Measurements from ENCODE around the gene RAPGEF3.

The RAPGEF3 gene

DNA sequence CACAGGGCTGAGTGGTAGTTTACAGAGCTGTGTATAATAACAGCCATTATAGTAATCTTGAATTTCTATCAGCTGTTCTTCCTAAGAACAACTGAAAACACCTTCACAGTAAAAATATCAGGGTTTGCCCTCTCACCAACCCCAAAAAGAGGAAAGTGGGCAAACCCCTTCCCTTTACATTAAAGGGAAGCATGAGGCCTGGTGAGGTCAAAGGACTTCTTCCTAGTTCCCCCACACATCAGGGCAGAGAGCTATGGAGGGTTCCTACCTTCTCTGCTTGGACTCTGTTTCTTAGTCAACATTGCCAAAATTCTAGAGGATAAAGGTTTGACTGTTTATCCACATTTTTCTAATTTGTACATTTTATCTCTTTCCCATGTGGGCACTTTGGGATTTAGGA, 48.4 kb downstream of the RAPGEF3 start:
- no peaks in the 10 kb centered on the region for H3K27me3 Mint-ChIP-seq (ENCODE audit: low read depth)
- H3K4me1 Mint-ChIP-seq (ENCODE audit: low read depth), result peaks cover 28% of the 10 kb centered on the region
- H3K4me3 Mint-ChIP-seq, result no peak overlapping the region
- no peak overlapping the region for H3K27ac Mint-ChIP-seq
- no peaks in the 10 kb centered on the region for H3K36me3 Mint-ChIP-seq (ENCODE audit: low read depth)
- no peak for DNase-seq (ENCODE audit: low spot score)
- H3K9me3 Mint-ChIP-seq, result no peaks in the 10 kb centered on the region

DNA sequence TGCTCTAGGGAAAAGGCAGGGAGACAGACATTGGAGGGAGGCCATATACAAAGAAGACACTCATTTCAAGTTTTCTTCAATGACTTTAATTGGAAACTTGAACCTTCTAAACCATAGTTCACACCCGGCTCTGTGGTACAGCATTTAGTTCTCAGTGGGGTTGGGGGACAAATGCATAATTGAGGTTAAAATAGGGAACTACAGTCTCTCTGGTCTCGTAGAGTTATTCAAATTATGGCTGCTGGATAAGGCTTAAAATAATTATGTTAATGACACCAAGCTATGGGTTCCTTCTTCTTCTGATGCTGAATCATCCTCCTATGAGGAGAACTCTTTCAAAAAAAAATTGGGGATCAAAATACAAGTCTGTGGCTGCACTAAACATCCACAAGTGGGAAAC, 49.0 kb downstream of the RAPGEF3 start:
- no peaks in the 10 kb centered on the region for H3K9me3 Mint-ChIP-seq
- no peaks in the 10 kb centered on the region for H3K36me3 Mint-ChIP-seq (ENCODE audit: low read depth)
- peak overlapping the region; percentile 58 for H3K4me3 Mint-ChIP-seq
- DNase-seq (ENCODE audit: low spot score), result no peak
- no peaks in the 10 kb centered on the region for H3K27me3 Mint-ChIP-seq (ENCODE audit: low read depth)
- peaks cover 32% of the 10 kb centered on the region for H3K4me1 Mint-ChIP-seq (ENCODE audit: low read depth)
- H3K27ac Mint-ChIP-seq, result peak overlapping the region; percentile 37

DNA sequence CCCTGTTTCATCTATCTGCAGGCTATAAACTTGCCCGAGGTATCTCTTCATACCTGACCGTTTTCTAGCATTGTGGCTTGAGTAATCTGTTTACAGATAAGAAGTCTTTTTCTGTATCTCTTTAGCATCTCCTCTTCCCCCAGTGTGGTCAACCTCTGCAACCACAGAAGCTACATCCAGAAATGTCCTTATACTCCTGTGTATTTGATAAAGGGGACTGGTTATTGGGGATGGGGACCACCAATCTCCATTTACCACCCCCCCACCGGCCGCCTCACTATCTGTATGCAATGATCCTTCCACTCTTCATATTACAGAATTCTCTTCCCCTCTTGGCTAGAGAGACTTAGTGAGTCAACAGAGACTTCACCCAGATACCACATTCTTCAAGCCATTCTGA, 49.4 kb downstream of the RAPGEF3 start:
- Mint-ChIP-seq H3K36me3 (ENCODE audit: low read depth) (no peaks in the 10 kb centered on the region), H3K4me1 (ENCODE audit: low read depth) (peaks cover 33% of the 10 kb centered on the region), H3K9me3 (no peaks in the 10 kb centered on the region), H3K27ac (peak overlapping the region; percentile 37), H3K27me3 (ENCODE audit: low read depth) (no peaks in the 10 kb centered on the region), H3K4me3 (peak overlapping the region; percentile 58)
- peak; percentile 23 for DNase-seq (ENCODE audit: low spot score)

DNA sequence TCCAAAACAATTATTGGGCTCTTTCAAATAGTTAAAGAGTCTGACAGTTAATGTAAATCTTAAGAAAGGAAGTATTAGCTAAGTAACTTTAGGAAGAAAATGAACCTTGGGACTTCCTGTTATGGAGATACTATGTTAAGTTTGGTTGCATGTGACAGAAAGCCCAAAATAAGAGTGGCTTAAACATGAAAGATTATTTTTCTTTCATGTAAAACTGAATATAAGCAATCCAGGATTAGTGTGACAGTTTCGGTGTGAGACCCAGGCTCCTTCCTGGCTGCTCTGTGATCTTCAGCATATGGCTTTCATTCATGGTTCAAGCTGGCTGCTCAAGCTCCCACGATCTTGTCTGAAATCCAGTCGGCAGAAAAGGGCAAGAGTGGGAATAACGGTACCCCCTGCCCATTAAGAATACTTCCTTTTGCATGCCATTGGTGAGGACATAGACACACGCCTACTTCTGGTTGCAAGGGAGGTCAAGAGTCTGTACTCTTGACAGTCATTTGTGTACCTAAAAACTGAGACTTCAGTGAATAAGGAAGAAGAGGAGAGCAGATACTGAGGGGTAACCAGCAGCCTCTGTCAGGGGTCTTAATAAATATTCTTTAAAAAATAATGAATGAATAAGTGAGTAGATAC, 50.7 kb downstream of the RAPGEF3 start:
- Mint-ChIP-seq H3K36me3 (ENCODE audit: low read depth) (peaks cover 10% of the 10 kb centered on the region), H3K4me3 (peak overlapping the region; percentile 79), H3K27ac (peak overlapping the region; percentile 82), H3K4me1 (ENCODE audit: low read depth) (peaks cover 43% of the 10 kb centered on the region), H3K9me3 (no peaks in the 10 kb centered on the region), H3K27me3 (ENCODE audit: low read depth) (no peaks in the 10 kb centered on the region)
- no peak for DNase-seq (ENCODE audit: low spot score)

DNA sequence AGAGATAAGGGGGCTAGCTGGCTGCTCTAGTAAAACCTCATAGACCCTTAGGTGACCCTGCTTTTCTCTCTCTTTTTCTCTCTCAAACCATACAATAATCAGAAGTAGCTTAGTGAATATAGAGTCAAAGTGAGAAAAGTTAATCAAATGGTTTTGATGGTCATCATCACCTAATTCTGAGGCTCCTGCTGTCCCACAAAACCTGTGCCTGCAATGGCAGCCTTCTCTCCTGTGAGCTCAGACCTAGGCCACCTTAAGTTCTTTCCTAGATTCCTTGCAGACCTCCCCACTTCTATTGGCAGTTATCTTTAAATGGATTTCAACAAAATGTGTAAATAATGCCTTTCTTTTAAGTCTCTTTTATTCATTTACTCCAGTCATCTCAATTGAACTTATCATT, 51.3 kb downstream of the RAPGEF3 start:
- Mint-ChIP-seq H3K9me3 (no peaks in the 10 kb centered on the region), H3K4me3 (peak overlapping the region; percentile 79), H3K4me1 (ENCODE audit: low read depth) (peaks cover 43% of the 10 kb centered on the region), H3K36me3 (ENCODE audit: low read depth) (peaks cover 13% of the 10 kb centered on the region), H3K27ac (peak overlapping the region; percentile 82), H3K27me3 (ENCODE audit: low read depth) (no peaks in the 10 kb centered on the region)
- DNase-seq (ENCODE audit: low spot score), result no peak

DNA sequence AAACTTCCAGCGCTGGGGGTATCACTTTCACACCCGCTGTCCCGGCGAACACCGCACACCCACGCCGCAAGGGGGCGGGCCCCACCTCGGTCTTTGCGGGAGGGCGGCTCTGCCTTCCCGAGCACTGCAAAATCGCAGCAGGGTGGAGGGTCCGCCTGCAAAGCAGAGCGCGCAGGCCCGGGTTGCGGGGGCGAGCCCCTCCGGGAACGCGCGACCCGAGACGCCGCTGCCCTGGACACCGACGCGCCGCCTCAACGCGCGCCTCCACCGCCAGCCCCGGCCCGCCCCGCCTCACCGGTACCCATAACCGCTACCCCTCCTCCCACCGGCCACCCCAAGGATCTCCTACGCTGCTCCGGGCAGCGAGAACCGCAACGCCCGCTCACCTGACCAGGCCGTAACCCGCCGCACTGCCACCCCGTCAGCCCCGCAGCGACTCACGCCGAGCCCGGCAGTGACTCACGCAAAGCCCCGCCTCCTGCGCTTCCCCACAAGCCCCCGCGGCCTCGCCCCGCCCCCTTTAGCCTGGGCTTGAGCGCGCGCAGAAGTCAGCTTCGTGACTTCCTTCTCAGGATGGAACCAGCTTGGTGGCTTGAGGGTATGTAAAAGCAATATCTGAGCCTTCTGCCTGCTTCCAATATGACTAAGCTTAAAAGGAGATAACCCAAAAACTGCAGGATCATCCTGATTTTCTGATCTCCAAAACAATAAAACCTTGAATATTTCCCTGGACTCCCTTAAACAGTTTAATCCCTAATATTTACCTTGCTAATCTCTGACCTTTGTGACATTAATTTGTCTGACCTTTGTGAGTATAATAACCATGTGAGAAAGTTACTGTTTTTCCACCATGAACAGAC, 52.9 kb downstream of the RAPGEF3 start, which contains the start of gene RPAP3:
Gene RPAP3 (minus strand): TSS at position 465 of the 860 bp plus-strand sequence. CDS start 3,190 bp downstream, outside the sequence.
- H3K4me1 Mint-ChIP-seq (ENCODE audit: low read depth), result peaks cover 44% of the 10 kb centered on the region
- H3K4me3 Mint-ChIP-seq, result peak within 1 kb of the TSS; percentile 98
- no peaks in the 10 kb centered on the region for H3K9me3 Mint-ChIP-seq
- H3K36me3 Mint-ChIP-seq (ENCODE audit: low read depth), result peaks cover 20% of the 10 kb centered on the region
- peak; percentile 98 for DNase-seq (ENCODE audit: low spot score)
- peak within 1 kb of the TSS; percentile 99 for H3K27ac Mint-ChIP-seq
- no peaks in the 10 kb centered on the region for H3K27me3 Mint-ChIP-seq (ENCODE audit: low read depth)

DNA sequence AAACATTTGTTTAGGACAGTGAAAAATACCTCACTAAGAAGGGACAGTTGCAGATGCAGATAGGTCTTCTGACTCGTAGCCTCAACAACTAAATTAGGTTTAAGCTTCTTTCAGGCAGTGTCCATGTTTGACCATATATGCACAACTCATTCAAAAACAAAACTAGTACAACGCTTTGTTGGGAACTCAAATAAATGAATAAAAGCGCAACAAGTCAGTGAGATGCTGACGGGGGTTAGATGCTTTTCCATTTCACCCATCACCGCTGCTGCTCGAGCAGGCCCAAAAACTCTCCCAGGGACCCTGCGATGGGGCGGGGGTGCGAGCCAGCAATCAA, 53.5 kb downstream of the RAPGEF3 start:
- H3K9me3 Mint-ChIP-seq, result no peaks in the 10 kb centered on the region

DNA sequence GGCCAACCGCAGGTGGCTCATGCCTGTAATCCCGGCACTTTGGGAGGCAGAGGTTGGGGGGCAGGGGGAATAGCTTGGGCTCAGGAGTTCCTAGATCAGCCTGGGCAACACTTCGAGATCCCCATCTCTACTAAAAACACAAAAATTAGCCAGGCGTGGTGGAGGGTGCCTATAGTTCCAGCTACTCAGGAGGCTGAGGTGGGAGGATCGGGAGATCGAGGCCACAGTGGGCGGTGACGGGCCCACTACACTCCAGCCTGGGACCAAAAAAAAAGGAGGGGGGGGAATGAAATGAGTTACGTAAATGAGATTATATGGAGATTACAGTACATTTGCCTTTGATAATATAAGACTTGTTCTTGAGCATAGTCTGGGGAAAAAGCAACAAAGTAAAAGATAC, 54.0 kb downstream of the RAPGEF3 start:
- no peak for DNase-seq (ENCODE audit: low spot score)
- Mint-ChIP-seq H3K27ac (peak overlapping the region; percentile 90), H3K4me3 (peak overlapping the region; percentile 98), H3K9me3 (no peaks in the 10 kb centered on the region), H3K36me3 (ENCODE audit: low read depth) (peaks cover 27% of the 10 kb centered on the region), H3K4me1 (ENCODE audit: low read depth) (peaks cover 44% of the 10 kb centered on the region), H3K27me3 (ENCODE audit: low read depth) (no peaks in the 10 kb centered on the region)

More for the DNA sequence above, 53.5 kb downstream of the RAPGEF3 start:
- peak overlapping the region; percentile 98 for H3K4me3 Mint-ChIP-seq
- no peak for DNase-seq (ENCODE audit: low spot score)
- no peaks in the 10 kb centered on the region for H3K27me3 Mint-ChIP-seq (ENCODE audit: low read depth)
- peaks cover 44% of the 10 kb centered on the region for H3K4me1 Mint-ChIP-seq (ENCODE audit: low read depth)
- peaks cover 24% of the 10 kb centered on the region for H3K36me3 Mint-ChIP-seq (ENCODE audit: low read depth)
- H3K27ac Mint-ChIP-seq, result peak overlapping the region; percentile 90

DNA sequence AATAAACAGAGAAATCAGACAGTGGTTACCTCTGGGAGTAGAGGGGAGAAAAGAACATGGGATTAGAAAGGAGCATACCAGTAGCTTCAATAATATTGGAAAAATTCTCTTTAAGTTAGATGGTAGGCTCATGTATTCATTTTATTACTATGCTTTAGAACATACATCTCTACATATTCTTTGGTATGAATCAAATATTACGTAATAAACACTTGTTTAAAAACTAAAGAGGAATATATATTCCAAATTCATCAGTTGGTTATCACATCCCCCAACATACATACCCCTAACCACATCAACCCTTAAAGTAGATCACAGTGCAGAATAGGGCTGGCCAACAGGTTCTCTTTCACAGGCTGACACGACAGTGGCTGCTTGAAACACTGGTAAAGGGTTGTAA, 58.4 kb downstream of the RAPGEF3 start:
- H3K27me3 Mint-ChIP-seq (ENCODE audit: low read depth), result no peaks in the 10 kb centered on the region
- H3K4me1 Mint-ChIP-seq (ENCODE audit: low read depth), result peaks cover 21% of the 10 kb centered on the region
- H3K4me3 Mint-ChIP-seq, result no peak overlapping the region
- H3K27ac Mint-ChIP-seq, result no peak overlapping the region
- peaks cover 49% of the 10 kb centered on the region for H3K36me3 Mint-ChIP-seq (ENCODE audit: low read depth)
- H3K9me3 Mint-ChIP-seq, result no peaks in the 10 kb centered on the region
- DNase-seq (ENCODE audit: low spot score), result no peak

DNA sequence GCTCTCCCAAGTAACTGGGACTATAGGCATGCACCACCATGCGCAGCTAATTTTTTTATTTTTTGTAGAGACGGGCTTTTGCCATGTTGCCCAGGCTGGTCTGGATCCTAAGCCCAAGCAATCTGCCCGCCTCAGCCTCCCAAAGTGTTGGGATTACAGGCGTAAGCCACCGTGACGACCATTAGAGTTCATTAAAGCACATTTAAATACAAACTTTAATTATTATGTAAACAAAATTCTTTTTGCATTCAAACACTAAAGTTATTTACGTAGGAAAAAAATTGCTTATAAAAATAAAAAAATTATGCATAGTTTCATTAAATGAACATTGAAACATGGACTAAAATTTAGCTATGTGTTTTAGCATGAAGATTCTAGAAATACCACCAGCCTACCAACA, 60.0 kb downstream of the RAPGEF3 start:
- no peak overlapping the region for H3K4me3 Mint-ChIP-seq
- H3K9me3 Mint-ChIP-seq, result no peaks in the 10 kb centered on the region
- no peak for DNase-seq (ENCODE audit: low spot score)
- no peaks in the 10 kb centered on the region for H3K27me3 Mint-ChIP-seq (ENCODE audit: low read depth)
- peaks cover 17% of the 10 kb centered on the region for H3K4me1 Mint-ChIP-seq (ENCODE audit: low read depth)
- H3K27ac Mint-ChIP-seq, result no peak overlapping the region
- H3K36me3 Mint-ChIP-seq (ENCODE audit: low read depth), result peaks cover 55% of the 10 kb centered on the region

DNA sequence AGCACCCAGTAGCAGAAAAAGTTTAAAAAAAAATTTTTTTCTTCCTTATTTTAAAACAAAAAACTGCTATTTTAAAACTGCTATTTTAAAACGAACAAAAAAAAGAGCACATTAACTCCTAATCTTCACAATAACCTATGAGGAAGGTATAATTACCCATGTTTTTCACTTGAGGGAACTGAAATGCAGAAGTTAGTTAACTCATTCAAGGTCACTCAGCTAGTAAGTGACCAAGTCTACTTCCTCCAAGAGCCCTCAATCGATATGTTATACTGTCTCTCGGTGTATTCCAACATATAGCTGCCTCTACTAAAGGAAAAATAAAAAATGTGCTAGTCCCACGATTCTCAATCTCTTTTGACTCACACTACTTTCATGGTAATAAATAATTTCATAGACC, 60.6 kb downstream of the RAPGEF3 start:
- H3K36me3 Mint-ChIP-seq (ENCODE audit: low read depth), result peaks cover 55% of the 10 kb centered on the region
- H3K4me1 Mint-ChIP-seq (ENCODE audit: low read depth), result peaks cover 13% of the 10 kb centered on the region
- no peak for DNase-seq (ENCODE audit: low spot score)
- H3K4me3 Mint-ChIP-seq, result no peak overlapping the region
- no peak overlapping the region for H3K27ac Mint-ChIP-seq
- H3K9me3 Mint-ChIP-seq, result no peaks in the 10 kb centered on the region
- H3K27me3 Mint-ChIP-seq (ENCODE audit: low read depth), result no peaks in the 10 kb centered on the region

DNA sequence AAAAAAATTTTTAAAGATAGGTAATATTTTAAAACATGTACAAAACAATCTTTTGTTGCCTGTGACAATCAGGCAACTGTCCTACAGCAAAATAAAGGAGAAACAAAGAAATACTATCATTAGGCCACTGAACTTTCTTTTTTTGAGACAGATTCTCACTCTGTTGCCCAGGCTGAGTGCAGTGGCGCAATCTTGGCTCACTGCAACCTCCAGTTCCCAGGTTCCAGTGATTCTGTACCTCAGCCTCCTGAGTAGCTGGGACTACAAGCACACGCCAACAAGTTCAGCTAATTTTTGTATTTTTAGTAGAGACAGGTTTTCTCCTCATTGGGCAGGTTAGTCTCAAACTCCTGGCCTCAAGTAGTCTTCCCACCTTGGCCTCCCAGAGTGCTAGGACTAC, 69.5 kb downstream of the RAPGEF3 start:
- H3K4me3 Mint-ChIP-seq, result no peak overlapping the region
- DNase-seq (ENCODE audit: low spot score), result no peak
- no peaks in the 10 kb centered on the region for H3K9me3 Mint-ChIP-seq
- H3K27ac Mint-ChIP-seq, result no peak overlapping the region
- H3K27me3 Mint-ChIP-seq (ENCODE audit: low read depth), result no peaks in the 10 kb centered on the region
- H3K4me1 Mint-ChIP-seq (ENCODE audit: low read depth), result peaks cover 5% of the 10 kb centered on the region
- peaks cover 38% of the 10 kb centered on the region for H3K36me3 Mint-ChIP-seq (ENCODE audit: low read depth)

DNA sequence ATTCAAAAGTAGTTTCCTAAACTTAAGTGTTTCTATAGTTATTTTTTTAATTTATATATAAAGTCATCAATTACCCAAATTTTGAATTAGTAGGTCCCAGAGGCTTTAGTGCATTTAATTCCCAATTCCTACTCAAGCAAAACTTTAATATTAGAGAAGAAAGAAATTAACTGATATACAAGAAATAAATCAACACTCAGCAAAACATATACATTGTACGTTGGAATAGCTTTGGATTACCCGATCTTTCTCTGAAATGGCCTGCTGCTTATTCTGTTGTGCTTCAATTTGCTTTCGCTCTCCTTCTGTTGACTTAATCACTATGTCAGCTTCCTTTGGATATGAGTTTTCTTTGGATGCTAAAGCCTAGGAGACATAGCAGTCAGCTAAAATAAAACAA, 71.0 kb downstream of the RAPGEF3 start:
- H3K27me3 Mint-ChIP-seq (ENCODE audit: low read depth), result no peaks in the 10 kb centered on the region
- no peaks in the 10 kb centered on the region for H3K4me1 Mint-ChIP-seq (ENCODE audit: low read depth)
- peaks cover 30% of the 10 kb centered on the region for H3K36me3 Mint-ChIP-seq (ENCODE audit: low read depth)
- H3K9me3 Mint-ChIP-seq, result no peaks in the 10 kb centered on the region
- no peak overlapping the region for H3K27ac Mint-ChIP-seq
- H3K4me3 Mint-ChIP-seq, result no peak overlapping the region
- DNase-seq (ENCODE audit: low spot score), result no peak

DNA sequence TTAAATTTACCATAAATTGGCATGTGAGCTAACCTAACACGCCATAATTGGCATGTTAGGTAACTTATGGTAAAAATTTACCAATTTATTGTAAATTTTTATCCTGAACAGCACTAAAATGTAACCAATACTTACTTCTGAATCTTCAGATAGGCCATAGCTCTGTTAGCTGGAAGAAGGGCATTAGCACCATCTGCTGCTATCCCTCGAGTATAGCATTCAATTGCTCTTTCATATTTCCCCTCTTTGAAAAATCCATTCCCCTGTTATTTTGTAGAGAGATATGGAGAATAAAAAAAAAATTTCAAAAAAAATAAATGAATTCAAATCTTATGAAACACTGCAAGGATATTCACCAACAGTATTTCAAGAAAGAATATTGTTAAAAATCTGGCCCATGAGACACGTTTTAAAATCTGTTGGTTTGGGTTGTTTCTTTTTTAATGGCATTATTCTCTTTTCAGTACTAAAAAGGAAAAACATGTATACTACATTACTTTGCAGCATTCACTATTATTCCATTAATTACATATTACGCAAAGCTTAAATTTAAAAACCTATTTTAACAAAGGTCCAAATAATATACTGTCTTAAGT, 71.9 kb downstream of the RAPGEF3 start:
- Mint-ChIP-seq H3K27me3 (ENCODE audit: low read depth) (no peaks in the 10 kb centered on the region), H3K27ac (no peak overlapping the region), H3K4me1 (ENCODE audit: low read depth) (no peaks in the 10 kb centered on the region), H3K36me3 (ENCODE audit: low read depth) (peaks cover 23% of the 10 kb centered on the region), H3K4me3 (no peak overlapping the region), H3K9me3 (no peaks in the 10 kb centered on the region)
- DNase-seq (ENCODE audit: low spot score), result no peak
